CD4-positive, alpha-beta T cell treated with Interleukin-17A for 4 hours (primary cell): ENCODE measurements around the gene RETREG1.

Experiments used
- DNase-seq: peaks from one replicate; pipeline ENCODE4 v3.0.0-alpha.2; 2020; ENCODE audit warnings: mixed read lengths

The RETREG1 gene

GRCh38 chr5:16580382-16580781 lies 36.4 kb downstream of the RETREG1 start:
- no peak for DNase-seq

- no peak for DNase-seq
Measured at GRCh38 chr5:16579142-16579847, 37.5 kb downstream of the RETREG1 start.

- no peak for DNase-seq
Measured at GRCh38 chr5:16578474-16578883, 38.3 kb downstream of the RETREG1 start.

- DNase-seq = no peak
Measured at GRCh38 chr5:16577677-16578076, 39.1 kb downstream of the RETREG1 start.

GRCh38 chr5:16574789-16575721 lies 41.7 kb downstream of the RETREG1 start:
- DNase-seq = no peak

- DNase-seq = no peak
Measured at GRCh38 chr5:16573401-16573800, 43.4 kb downstream of the RETREG1 start.

GRCh38 chr5:16572289-16573015 lies 44.3 kb downstream of the RETREG1 start:
- no peak for DNase-seq

GRCh38 chr5:16571016-16571415 lies 45.8 kb downstream of the RETREG1 start:
- no peak for DNase-seq

- DNase-seq = no peak
Measured at GRCh38 chr5:16570121-16570815, 46.5 kb downstream of the RETREG1 start.

- DNase-seq = no peak
Measured at GRCh38 chr5:16568875-16569580, 47.8 kb downstream of the RETREG1 start.

GRCh38 chr5:16567365-16567764 lies 49.4 kb downstream of the RETREG1 start:
- DNase-seq = no peak

GRCh38 chr5:16565118-16565517 lies 51.7 kb downstream of the RETREG1 start:
- DNase-seq = no peak

- DNase-seq = no peak
Measured at GRCh38 chr5:16564248-16564867, 52.4 kb downstream of the RETREG1 start.

GRCh38 chr5:16563686-16564085 lies 53.1 kb downstream of the RETREG1 start:
- no peak for DNase-seq

- no peak for DNase-seq
Measured at GRCh38 chr5:16561660-16562059, 55.1 kb downstream of the RETREG1 start.

- no peak for DNase-seq
Measured at GRCh38 chr5:16559702-16560101, 57.1 kb downstream of the RETREG1 start.

GRCh38 chr5:16558984-16559629 lies 57.7 kb downstream of the RETREG1 start:
- DNase-seq = no peak

- DNase-seq = no peak
Measured at GRCh38 chr5:16557477-16557876, 59.3 kb downstream of the RETREG1 start.

GRCh38 chr5:16554110-16554509 lies 62.7 kb downstream of the RETREG1 start:
- no peak for DNase-seq

GRCh38 chr5:16552666-16553343 lies 64.0 kb downstream of the RETREG1 start:
- DNase-seq = peak; percentile 62
